IMR-90 (cell line): ENCODE results near the gene CRYGA. TPM values are rescaled to one million over a fixed set of nuclear protein-coding genes. Genes with fewer than 3 reads are reported as not detected.

Experiments
- ATAC-seq: fragments of 200-7000 bp; cut with Tn5 transposase; 2 replicates; pipeline ENCODE4 v1.9.1; 2020; ENCODE audit warnings: low read depth, mild to moderate bottlenecking, moderate library complexity
- BruUV-seq: library from RNA; stranded (reverse); fragments of 400-500 nt; replicated peaks from 2 replicates; lab custom pipeline; 2021; lab: Mats Ljungman, UMichigan
- CTCF ChIA-PET: fragments of 300-600 bp; formaldehyde crosslinking; extraction: SDS; loops from one replicate; lab custom pipeline; 2021; ENCODE audit warnings: antibody characterized with exemption; lab: Yijun Ruan, JAX
- POLR2A ChIA-PET: fragments of 300-600 bp; sonication (Branson Sonifier 250); formaldehyde crosslinking; loops from one replicate; lab custom pipeline; 2022; ENCODE audit warnings: antibody characterized with exemption; ENCODE audit not compliant: unreplicated experiment; lab: Charles Lee
- DNase-seq: peaks from one replicate; pipeline ENCODE4 v3.0.0; 2013
- H2AFZ ChIP-seq: replicated peaks from 2 replicates; pipeline ENCODE3; 2013; ENCODE audit warnings: low read length, mild to moderate bottlenecking; ENCODE audit not compliant: poor library complexity
- H2AK5ac ChIP-seq: 2 replicates; pipeline ENCODE4 v1.6.1; 2013; ENCODE audit warnings: low read depth, low read length, inconsistent platforms
- H2AK9ac ChIP-seq: replicated peaks from 2 replicates; pipeline ENCODE3; 2013; ENCODE audit warnings: mild to moderate bottlenecking, low read depth, low read length, moderate library complexity; ENCODE audit not compliant: poor library complexity
- H2BK120ac ChIP-seq: 2 replicates; pipeline ENCODE4 v1.6.1; 2013; ENCODE audit warnings: low read depth, low read length, inconsistent platforms
- H2BK15ac ChIP-seq: 3 replicates; pipeline ENCODE4 v1.6.1; 2013; ENCODE audit warnings: low read depth, low read length, inconsistent platforms
- H2BK20ac ChIP-seq: 2 replicates; pipeline ENCODE4 v1.6.1; 2013; ENCODE audit warnings: low read depth, mild to moderate bottlenecking, inconsistent platforms, low read length, moderate library complexity
- H2BK5ac ChIP-seq: 2 replicates; pipeline ENCODE4 v1.6.1; 2013; ENCODE audit warnings: mild to moderate bottlenecking, low read depth, low read length, inconsistent platforms; ENCODE audit not compliant: poor library complexity, severe bottlenecking
- H3K14ac ChIP-seq: replicated peaks from 2 replicates; pipeline ENCODE4 v1.6.1; 2013; ENCODE audit warnings: low read depth, low read length, inconsistent platforms
- H3K18ac ChIP-seq: 2 replicates; pipeline ENCODE4 v1.6.1; 2013; ENCODE audit warnings: low read depth, low read length, control low read depth
- H3K23ac ChIP-seq: 2 replicates; pipeline ENCODE4 v1.6.1; 2013; ENCODE audit warnings: low read depth, low read length, inconsistent platforms
- H3K27ac ChIP-seq: 2 replicates; pipeline ENCODE4 v1.5.1; 2013; ENCODE audit warnings: mild to moderate bottlenecking, control low read depth, low read length; ENCODE audit not compliant: insufficient read depth
- H3K27me3 ChIP-seq: 2 replicates; pipeline ENCODE4 v1.6.1; 2013; ENCODE audit warnings: low read length; ENCODE audit not compliant: control insufficient read depth, insufficient read depth
- H3K36me3 ChIP-seq: 2 replicates; pipeline ENCODE4 v1.6.1; 2013; ENCODE audit warnings: low read length, mixed read lengths; ENCODE audit not compliant: control insufficient read depth, insufficient read depth
- H3K4ac ChIP-seq: 2 replicates; pipeline ENCODE4 v1.6.1; 2013; ENCODE audit warnings: low read depth, low read length, inconsistent platforms
- H3K4me1 ChIP-seq: 2 replicates; pipeline ENCODE4 v1.6.1; 2013; ENCODE audit warnings: low read length, mixed read lengths; ENCODE audit not compliant: control insufficient read depth, insufficient read depth
- H3K4me2 ChIP-seq: 2 replicates; pipeline ENCODE4 v1.6.1; 2013; ENCODE audit warnings: low read depth, mild to moderate bottlenecking, control low read depth, low read length, moderate library complexity
- H3K4me3 ChIP-seq: 2 replicates; pipeline ENCODE4 v1.5.1; 2013; ENCODE audit warnings: low read depth, mild to moderate bottlenecking, control low read depth, low read length, moderate library complexity; ENCODE audit not compliant: insufficient read depth
- H3K56ac ChIP-seq: 2 replicates; pipeline ENCODE4 v1.6.1; 2013; ENCODE audit warnings: low read length, inconsistent platforms; ENCODE audit not compliant: insufficient read depth; ENCODE audit errors: extremely low read depth
- H3K79me1 ChIP-seq, 2 experiments: 2 replicates each; pipeline ENCODE4 v1.6.1; 2013; ENCODE audit warnings: low read length in 2 of 2, inconsistent platforms in 1 of 2, low read depth in 1 of 2
- H3K9ac ChIP-seq: 2 replicates; pipeline ENCODE4 v1.6.1; 2013; ENCODE audit warnings: low read depth, low read length, control low read depth
- H3K9me1 ChIP-seq: 2 replicates; pipeline ENCODE4 v1.6.1; 2013; ENCODE audit warnings: low read length, inconsistent platforms; ENCODE audit not compliant: insufficient read depth
- H3K9me3 ChIP-seq: 2 replicates; pipeline ENCODE4 v1.6.1; 2013; ENCODE audit warnings: low read length; ENCODE audit not compliant: control insufficient read depth, insufficient read depth
- H4K20me1 ChIP-seq: 2 replicates; pipeline ENCODE4 v1.6.1; 2013; ENCODE audit warnings: low read length, inconsistent platforms; ENCODE audit not compliant: insufficient read depth
- H4K5ac ChIP-seq: 2 replicates; pipeline ENCODE4 v1.6.1; 2013; ENCODE audit warnings: mild to moderate bottlenecking, low read depth, low read length, control low read depth
- H4K8ac ChIP-seq, 2 experiments: 2 replicates each; pipeline ENCODE4 v1.6.1; 2013; ENCODE audit warnings: low read depth in 2 of 2, low read length in 2 of 2, control low read depth in 1 of 2, inconsistent platforms in 1 of 2
- H4K91ac ChIP-seq: 2 replicates; pipeline ENCODE4 v1.6.1; 2013; ENCODE audit warnings: low read depth, low read length, inconsistent platforms; ENCODE audit not compliant: insufficient read depth
- MAFK ChIP-seq: IDR thresholded peaks from 2 replicates; pipeline ENCODE4 v1.6.1; 2012; ENCODE audit warnings: low read depth, low read length, improper control_type of control experiment
- dilution Hi-C: fragments of 300-500 bp; cut with HindIII; formaldehyde crosslinking; loops from one replicate; pipeline ENCODE4 v1.14.3; 2018; ENCODE audit warnings: low sequenced_read_pairs; ENCODE audit not compliant: unreplicated experiment
- in situ Hi-C: fragments of 300-500 bp; cut with MboI; formaldehyde crosslinking; loops from 3 replicates; pipeline ENCODE4 v1.14.3; 2019; ENCODE audit warnings: low sequenced_read_pairs, inconsistent platforms, mixed read lengths
- intact Hi-C: fragments of 100-400 bp; cut with micrococcal nuclease; formaldehyde crosslinking; loops from 2 replicates; pipeline ENCODE4 v1.10.0; 2022
- polyA plus RNA-seq, 3 experiments: library from polyadenylated mRNA; depleted of rRNA; stranded (reverse); fragments of >200 nt; gene quantifications; 2 replicates each; pipeline ENCODE4 v1.2.3, GENCODE V29; 2012; ENCODE audit warnings: low replicate concordance in 1 of 3
- total RNA-seq: library from RNA; depleted of rRNA; stranded (reverse); fragments of >200 nt; gene quantifications from 2 replicates; pipeline ENCODE4 v1.2.3, GENCODE V29; 2012

Gene CRYGA
- total and polyA plus RNA-seq, 2 of the 4 experiments (the other 2 are of a cell fraction): not detected

- in situ Hi-C loops (no loop called here), dilution Hi-C loops (no loop called here), intact Hi-C loops (no loop called here)
- no peak for TF ChIP-seq MAFK
- Histone ChIP-seq H3K4me3 (no peak overlapping the region), H3K27ac (no peak overlapping the region), H3K9me1 (no peaks in the 10 kb centered on the region), H2BK120ac (no peak overlapping the region), H2AK5ac (no peak overlapping the region), H3K9me3 (no peaks in the 10 kb centered on the region), H3K14ac (no peak overlapping the region), H3K56ac (no peak overlapping the region), H4K5ac (no peak overlapping the region), H3K23ac (no peak overlapping the region), H3K79me1 (no peaks in the 10 kb centered on the region), H3K4me1 (no peaks in the 10 kb centered on the region), H4K20me1 (no peaks in the 10 kb centered on the region), H3K9ac (no peak overlapping the region), H4K91ac (no peak overlapping the region), H3K4me2 (no peak overlapping the region), H3K18ac (no peak overlapping the region), H4K8ac (no peak overlapping the region), H2AK9ac (no peak overlapping the region), H2BK15ac (no peak overlapping the region), H2AFZ (no peak overlapping the region), H2BK20ac (no peak overlapping the region), H3K27me3 (no peaks in the 10 kb centered on the region), H3K36me3 (no peaks in the 10 kb centered on the region), H2BK5ac (no peak overlapping the region), H3K4ac (no peak overlapping the region)
- no TSS peak for BruUV-seq
- ATAC-seq (no peak), DNase-seq (no peak)
- ChIA-PET CTCF (no interaction called here), POLR2A (no interaction called here)
Observed at GRCh38 chr2:208153156-208153555, 10.2 kb downstream of the CRYGA start.
